Osteocyte (in vitro differentiated cells): ENCODE measurements around the gene SYNDIG1. TPM values are rescaled to one million over a fixed set of nuclear protein-coding genes. Genes with fewer than 3 reads are reported as not detected.

Experiments used
- DNase-seq: peaks from one replicate; pipeline ENCODE4 v3.0.0; 2021; ENCODE audit warnings: mixed read lengths; ENCODE audit not compliant: unreplicated experiment; ENCODE audit errors: extremely low spot score
- H3K27ac Mint-ChIP-seq: one replicate; pipeline ENCODE4 v1.8.0; 2021; ENCODE audit warnings: mild to moderate bottlenecking, mixed read lengths; ENCODE audit not compliant: unreplicated experiment
- H3K27me3 Mint-ChIP-seq: one replicate; pipeline ENCODE4 v1.8.0; 2021; ENCODE audit warnings: mixed read lengths; ENCODE audit not compliant: unreplicated experiment
- H3K36me3 Mint-ChIP-seq: one replicate; pipeline ENCODE4 v1.8.0; 2021; ENCODE audit warnings: mixed read lengths; ENCODE audit not compliant: unreplicated experiment
- H3K4me1 Mint-ChIP-seq: one replicate; pipeline ENCODE4 v1.8.0; 2021; ENCODE audit warnings: mixed read lengths; ENCODE audit not compliant: unreplicated experiment
- H3K4me3 Mint-ChIP-seq: one replicate; pipeline ENCODE4 v1.8.0; 2021; ENCODE audit warnings: mild to moderate bottlenecking, moderate library complexity, mixed read lengths; ENCODE audit not compliant: unreplicated experiment
- H3K9me3 Mint-ChIP-seq: one replicate; pipeline ENCODE4 v1.8.0; 2021; ENCODE audit warnings: mixed read lengths; ENCODE audit not compliant: unreplicated experiment
- total RNA-seq: library from RNA; stranded (reverse); gene quantifications from 2 replicates; pipeline ENCODE4 v1.2.1, GENCODE V29; 2021
- TF ChIP-seq, protein P1 (sequence below): fragments of 200-600 bp; sonication (generic); IDR thresholded peaks from 2 replicates; pipeline ENCODE4 v1.5.0; 2021; ENCODE audit warnings: antibody characterized with exemption, mild to moderate bottlenecking, moderate library complexity

SYNDIG1 gene
- total RNA-seq, 1 donor from 2014 or later = 0.40 TPM

DNA sequence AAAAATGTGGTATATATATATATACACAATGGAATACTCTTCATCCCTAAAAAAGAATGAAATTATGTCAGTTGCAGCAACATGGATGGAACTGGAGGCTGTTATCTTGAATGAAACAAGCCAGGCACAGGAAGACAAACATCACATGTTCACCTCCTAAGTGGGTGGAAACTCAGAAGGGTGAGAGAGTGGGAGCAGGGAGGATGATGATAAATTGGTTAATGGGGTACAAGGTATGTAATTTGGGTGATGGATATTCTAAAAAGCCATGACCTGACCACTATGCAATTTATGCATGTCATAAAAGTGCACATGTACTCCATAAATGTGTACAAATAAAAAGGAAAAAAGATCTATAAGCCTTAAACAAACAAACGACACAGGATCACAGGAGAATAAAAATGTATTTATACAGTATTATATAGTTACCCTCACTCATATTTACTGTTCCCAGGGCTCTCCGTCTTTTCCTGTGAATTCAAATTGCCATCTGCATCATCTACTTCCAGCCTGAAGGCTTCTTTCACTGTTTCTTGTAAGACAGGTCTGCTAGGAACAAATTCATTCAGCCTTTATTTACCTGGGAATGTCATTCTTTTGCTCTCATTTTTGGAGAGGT is 89.8 kb downstream of the SYNDIG1 start:
- DNase-seq = no peak
- TF ChIP-seq, protein P1, sequence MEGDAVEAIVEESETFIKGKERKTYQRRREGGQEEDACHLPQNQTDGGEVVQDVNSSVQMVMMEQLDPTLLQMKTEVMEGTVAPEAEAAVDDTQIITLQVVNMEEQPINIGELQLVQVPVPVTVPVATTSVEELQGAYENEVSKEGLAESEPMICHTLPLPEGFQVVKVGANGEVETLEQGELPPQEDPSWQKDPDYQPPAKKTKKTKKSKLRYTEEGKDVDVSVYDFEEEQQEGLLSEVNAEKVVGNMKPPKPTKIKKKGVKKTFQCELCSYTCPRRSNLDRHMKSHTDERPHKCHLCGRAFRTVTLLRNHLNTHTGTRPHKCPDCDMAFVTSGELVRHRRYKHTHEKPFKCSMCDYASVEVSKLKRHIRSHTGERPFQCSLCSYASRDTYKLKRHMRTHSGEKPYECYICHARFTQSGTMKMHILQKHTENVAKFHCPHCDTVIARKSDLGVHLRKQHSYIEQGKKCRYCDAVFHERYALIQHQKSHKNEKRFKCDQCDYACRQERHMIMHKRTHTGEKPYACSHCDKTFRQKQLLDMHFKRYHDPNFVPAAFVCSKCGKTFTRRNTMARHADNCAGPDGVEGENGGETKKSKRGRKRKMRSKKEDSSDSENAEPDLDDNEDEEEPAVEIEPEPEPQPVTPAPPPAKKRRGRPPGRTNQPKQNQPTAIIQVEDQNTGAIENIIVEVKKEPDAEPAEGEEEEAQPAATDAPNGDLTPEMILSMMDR = no peak
- H3K27me3 Mint-ChIP-seq = no peaks in the 10 kb centered on the region
- H3K9me3 Mint-ChIP-seq = peaks cover 10% of the 10 kb centered on the region
- no peaks in the 10 kb centered on the region for H3K4me1 Mint-ChIP-seq
- no peak overlapping the region for H3K27ac Mint-ChIP-seq
- H3K4me3 Mint-ChIP-seq = no peak overlapping the region
- no peaks in the 10 kb centered on the region for H3K36me3 Mint-ChIP-seq

DNA sequence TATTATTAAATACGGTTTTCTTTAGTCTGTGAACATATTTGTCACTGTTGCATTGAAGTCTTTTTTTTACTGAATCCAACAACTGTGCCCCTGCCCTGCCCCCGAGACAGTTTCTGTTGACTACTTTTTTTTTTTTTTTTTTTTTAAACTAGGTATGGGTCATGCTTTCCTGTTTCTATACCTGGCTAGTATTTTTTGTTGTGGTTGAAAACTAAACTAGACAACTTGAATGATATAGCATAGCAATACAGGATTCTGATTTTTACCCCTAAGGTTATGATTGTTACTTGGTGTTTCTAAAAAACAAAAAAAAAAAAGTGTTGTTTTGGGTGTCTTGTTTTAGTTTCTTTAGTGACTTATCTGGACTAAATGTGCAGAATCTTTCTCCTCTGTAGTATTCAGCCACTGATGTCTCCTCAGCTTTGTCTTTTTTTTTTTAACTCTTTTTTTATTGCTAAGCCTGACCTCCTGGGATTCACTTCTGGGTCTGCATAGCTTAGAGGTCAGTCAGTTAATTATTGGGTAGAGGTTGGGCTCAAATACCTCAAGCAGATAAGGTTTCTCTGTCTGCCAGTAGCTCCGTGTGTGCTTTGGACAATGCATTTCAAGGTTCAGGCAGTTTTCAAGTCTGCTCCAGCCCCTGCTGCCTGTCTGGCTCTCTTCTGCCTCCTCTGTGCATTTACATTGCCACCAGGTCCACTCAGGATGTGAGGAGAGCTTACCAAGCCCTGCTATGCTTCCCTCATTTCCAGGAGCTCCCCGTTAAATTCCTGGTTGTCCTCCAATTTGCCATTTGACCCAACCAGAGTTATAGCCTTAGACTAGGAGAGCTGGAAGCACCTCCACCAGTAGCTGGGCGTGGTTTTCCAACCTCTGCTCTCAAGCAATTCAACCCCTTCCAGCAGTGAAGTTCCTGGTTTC is 91.4 kb downstream of the SYNDIG1 start:
- Mint-ChIP-seq H3K9me3 (peaks cover 10% of the 10 kb centered on the region), H3K36me3 (no peaks in the 10 kb centered on the region), H3K27me3 (no peaks in the 10 kb centered on the region), H3K4me3 (no peak overlapping the region), H3K27ac (no peak overlapping the region), H3K4me1 (no peaks in the 10 kb centered on the region)
- no peak for DNase-seq
- TF ChIP-seq, protein P1 = no peak

DNA sequence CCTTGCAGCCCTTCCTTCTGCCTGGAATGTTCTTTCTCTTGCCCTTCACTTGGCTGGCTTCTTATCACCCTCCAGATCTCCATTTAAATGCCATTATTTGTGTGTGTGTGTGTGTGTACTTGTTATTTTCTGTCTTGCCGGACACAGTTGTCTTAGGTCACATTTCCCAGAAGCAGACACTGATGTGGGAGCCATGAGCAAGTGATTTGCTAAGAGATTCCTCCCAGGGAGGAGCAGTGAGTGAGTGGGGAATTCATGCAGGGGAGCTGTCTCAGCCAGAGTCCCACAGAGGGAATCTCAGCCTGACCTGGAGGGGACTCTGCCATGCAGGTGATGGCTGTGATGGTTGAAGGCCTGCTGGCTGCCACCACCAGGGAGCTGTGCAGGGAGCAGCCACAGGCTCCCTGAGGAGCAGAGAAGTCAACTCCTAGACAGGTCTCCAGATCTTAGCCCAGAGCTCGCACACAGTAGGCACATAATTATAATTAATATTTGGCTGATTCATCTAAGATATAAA is 96.5 kb downstream of the SYNDIG1 start:
- TF ChIP-seq, protein P1 = no peak
- no peaks in the 10 kb centered on the region for H3K9me3 Mint-ChIP-seq
- DNase-seq = peak; percentile 65
- no peaks in the 10 kb centered on the region for H3K36me3 Mint-ChIP-seq
- H3K4me1 Mint-ChIP-seq = no peaks in the 10 kb centered on the region
- H3K4me3 Mint-ChIP-seq = no peak overlapping the region
- no peaks in the 10 kb centered on the region for H3K27me3 Mint-ChIP-seq
- H3K27ac Mint-ChIP-seq = no peak overlapping the region

DNA sequence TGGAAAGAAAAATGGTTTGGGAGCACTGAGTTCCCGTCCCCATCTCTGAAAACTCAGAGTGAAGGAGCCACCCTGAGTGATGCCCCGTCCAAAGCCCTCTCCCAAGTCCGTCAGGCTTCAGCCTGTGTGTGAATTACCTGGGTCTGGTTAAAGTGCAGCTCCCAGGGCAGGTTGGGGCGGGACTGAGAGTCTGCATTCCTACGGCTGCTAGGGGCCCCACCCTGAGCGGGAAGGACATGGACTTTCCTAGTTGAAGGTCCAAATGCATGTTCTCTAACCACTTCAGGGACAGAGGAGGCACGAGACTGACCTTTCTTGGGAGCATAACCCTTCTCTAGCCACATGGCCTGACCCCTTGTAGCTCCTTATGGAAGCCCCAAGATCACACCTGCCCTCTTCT is 97.2 kb downstream of the SYNDIG1 start:
- H3K27ac Mint-ChIP-seq = no peak overlapping the region
- H3K4me1 Mint-ChIP-seq = no peaks in the 10 kb centered on the region
- no peaks in the 10 kb centered on the region for H3K36me3 Mint-ChIP-seq
- DNase-seq = peak; percentile 71
- no peak overlapping the region for H3K4me3 Mint-ChIP-seq
- no peaks in the 10 kb centered on the region for H3K9me3 Mint-ChIP-seq
- TF ChIP-seq, protein P1 = no peak
- no peaks in the 10 kb centered on the region for H3K27me3 Mint-ChIP-seq

DNA sequence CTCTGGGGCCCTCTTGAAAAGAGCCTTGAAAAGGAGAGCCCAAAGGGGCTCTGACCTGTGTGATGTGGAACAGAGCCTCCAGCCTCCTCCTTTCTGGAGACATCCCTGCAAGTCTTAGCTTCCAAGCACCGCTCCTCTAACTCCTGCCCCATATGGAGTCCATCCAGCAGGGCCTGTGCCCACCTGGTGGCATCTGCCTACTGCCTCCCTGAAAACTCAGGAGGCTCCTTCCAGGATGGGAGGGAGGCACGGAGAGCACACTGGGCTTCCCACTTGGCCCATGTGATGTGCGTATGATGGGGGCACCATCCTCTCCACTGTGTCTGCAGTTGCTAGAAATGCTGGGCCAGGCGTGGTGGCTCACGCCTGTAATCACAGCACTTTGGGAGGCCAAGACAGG is 98.1 kb downstream of the SYNDIG1 start:
- Mint-ChIP-seq H3K4me1 (no peaks in the 10 kb centered on the region), H3K4me3 (no peak overlapping the region), H3K27me3 (no peaks in the 10 kb centered on the region), H3K36me3 (no peaks in the 10 kb centered on the region), H3K27ac (no peak overlapping the region), H3K9me3 (no peaks in the 10 kb centered on the region)
- DNase-seq = peak; percentile 59
- TF ChIP-seq, protein P1 = no peak
